ENCODE data around the gene TLR6.
"Not testable (repeated sequence)": the region's sequence is repeated elsewhere in the genome, so short reads cannot be mapped to it uniquely, and the experiment has no call there.

The TLR6 gene

GRCh38 chr4:38822748-38823303 is 33.8 kb downstream of the TLR6 start:
- no peak for DNase-seq (ENCODE audit: low read depth in 2 of 3, low spot score in 2 of 3)

- DNase-seq (ENCODE audit: low read depth in 2 of 3, low spot score in 2 of 3), result no peak
Observed at GRCh38 chr4:38821739-38822138, 34.9 kb downstream of the TLR6 start.

GRCh38 chr4:38820329-38821061 is 36.1 kb downstream of the TLR6 start:
- no peak for DNase-seq (ENCODE audit: low read depth in 2 of 3, low spot score in 2 of 3)

- DNase-seq (ENCODE audit: low read depth in 2 of 3, low spot score in 2 of 3), result no peak
Observed at GRCh38 chr4:38819569-38819968, 37.0 kb downstream of the TLR6 start.

- DNase-seq (ENCODE audit: low read depth in 2 of 3, low spot score in 2 of 3), result no peak
Observed at GRCh38 chr4:38818441-38818976, 38.1 kb downstream of the TLR6 start.

- no peak for DNase-seq (ENCODE audit: low read depth in 2 of 3, low spot score in 2 of 3)
Observed at GRCh38 chr4:38815885-38816782, 40.5 kb downstream of the TLR6 start.

GRCh38 chr4:38814386-38814785 is 42.2 kb downstream of the TLR6 start:
- no peak for DNase-seq (ENCODE audit: low read depth in 2 of 3, low spot score in 2 of 3)

GRCh38 chr4:38811297-38811696 is 45.3 kb downstream of the TLR6 start:
- DNase-seq (ENCODE audit: low read depth in 2 of 3, low spot score in 2 of 3), result no peak

- not testable (repeated sequence) for DNase-seq (ENCODE audit: low read depth in 2 of 3, low spot score in 2 of 3)
Observed at GRCh38 chr4:38807462-38807861, 49.2 kb downstream of the TLR6 start.

GRCh38 chr4:38806251-38806650 is 50.4 kb downstream of the TLR6 start:
- not testable (repeated sequence) for DNase-seq (ENCODE audit: low read depth in 2 of 3, low spot score in 2 of 3)

GRCh38 chr4:38805530-38806145 is 51.0 kb downstream of the TLR6 start:
- DNase-seq (ENCODE audit: low read depth in 2 of 3, low spot score in 2 of 3), result no peak

- DNase-seq (ENCODE audit: low read depth in 2 of 3, low spot score in 2 of 3), result no peak
Observed at GRCh38 chr4:38804654-38805295, 51.8 kb downstream of the TLR6 start, which contains the start of gene TLR1. Gene TLR1 (minus strand): TSS chr4:38804791. CDS start chr4:38798831, 5,960 bp downstream.

- DNase-seq (ENCODE audit: low read depth in 2 of 3, low spot score in 2 of 3), result no peak
Observed at GRCh38 chr4:38803833-38804653, 52.6 kb downstream of the TLR6 start.

GRCh38 chr4:38802561-38803355 is 53.9 kb downstream of the TLR6 start:
- DNase-seq (ENCODE audit: low read depth in 2 of 3, low spot score in 2 of 3), result no peak

GRCh38 chr4:38800961-38801450 is 55.6 kb downstream of the TLR6 start:
- DNase-seq (ENCODE audit: low read depth in 2 of 3, low spot score in 2 of 3), result no peak

GRCh38 chr4:38800366-38800765 is 56.3 kb downstream of the TLR6 start:
- DNase-seq (ENCODE audit: low read depth in 2 of 3, low spot score in 2 of 3), result no peak

GRCh38 chr4:38795087-38795486 is 61.5 kb downstream of the TLR6 start:
- DNase-seq (ENCODE audit: low read depth in 2 of 3, low spot score in 2 of 3), result no peak

GRCh38 chr4:38794051-38794450 is 62.6 kb downstream of the TLR6 start:
- DNase-seq (ENCODE audit: low read depth in 2 of 3, low spot score in 2 of 3), result no peak

- no peak for DNase-seq (ENCODE audit: low read depth in 2 of 3, low spot score in 2 of 3)
Observed at GRCh38 chr4:38791010-38791409, 65.6 kb downstream of the TLR6 start.

All from activated CD8-positive, alpha-beta memory T cell treated with anti-CD3 and anti-CD28 coated beads for 48 hours (primary cell).